ENCODE measurements around the gene PAGR1. TPM values are rescaled to one million over a fixed set of nuclear protein-coding genes. Genes with fewer than 3 reads are reported as not detected.
A peak's percentile ranks its signal among the peaks of the same experiment; 100 is the strongest.

PAGR1 gene
- total and polyA plus RNA-seq, 2 of the 13 experiments (the other 11 are each of a cell fraction or from before 2014, with no cell fraction given): 9.8 to 66.4 TPM

DNA sequence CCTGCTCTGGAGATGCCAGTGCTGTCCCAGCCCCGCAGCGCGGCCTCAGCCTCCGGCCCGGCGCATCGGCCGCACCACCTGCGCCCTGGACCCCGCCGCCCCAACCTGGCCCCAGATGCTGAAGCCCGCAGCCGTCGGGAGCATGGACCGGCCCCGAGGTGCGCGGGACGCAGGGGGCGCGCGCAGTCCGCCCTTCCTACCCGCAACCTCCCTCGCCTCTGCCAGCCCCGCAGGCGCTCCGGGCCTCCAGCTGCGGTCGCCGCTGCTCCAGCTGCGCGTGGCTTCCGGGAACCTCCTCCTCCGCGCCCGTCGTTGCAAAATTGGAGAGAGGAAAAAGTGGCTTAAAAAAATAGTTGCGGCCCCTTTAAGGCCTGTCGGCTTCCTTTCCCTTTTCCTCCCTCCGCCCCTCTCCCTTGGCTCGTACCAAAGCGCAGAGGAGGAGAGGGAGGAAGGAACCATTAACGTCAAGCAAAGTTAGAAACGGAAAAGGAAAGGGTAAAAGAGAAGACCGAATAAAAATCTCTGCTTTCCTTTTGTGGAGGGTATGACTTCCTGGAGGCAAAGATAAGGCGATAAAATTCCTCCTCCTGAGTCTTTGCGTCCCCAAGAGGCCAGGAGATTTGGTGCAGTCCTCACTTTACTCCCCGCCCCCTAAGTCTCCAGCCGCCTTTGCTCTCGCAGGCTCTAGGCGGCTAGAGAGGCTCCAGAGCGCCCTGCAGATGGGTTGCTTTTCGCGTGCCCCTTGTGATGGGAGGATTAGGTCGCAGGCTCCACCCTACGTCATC is 47.1 kb downstream of the PAGR1 start, which contains the start of gene CDIPT (continued):
- TF ChIP-seq PHB2 (IDR thresholded peaks at IDR 0.05; ENCODE audit: partially characterized antibody): no peak
- TF ChIP-seq ATF7 (IDR thresholded peaks at IDR 0.05): peak; percentile 96
- peak; percentile 89 for TF ChIP-seq ATF7 (CRISPR knock-in tag; IDR thresholded peaks at IDR 0.05)
- TF ChIP-seq, protein P1, sequence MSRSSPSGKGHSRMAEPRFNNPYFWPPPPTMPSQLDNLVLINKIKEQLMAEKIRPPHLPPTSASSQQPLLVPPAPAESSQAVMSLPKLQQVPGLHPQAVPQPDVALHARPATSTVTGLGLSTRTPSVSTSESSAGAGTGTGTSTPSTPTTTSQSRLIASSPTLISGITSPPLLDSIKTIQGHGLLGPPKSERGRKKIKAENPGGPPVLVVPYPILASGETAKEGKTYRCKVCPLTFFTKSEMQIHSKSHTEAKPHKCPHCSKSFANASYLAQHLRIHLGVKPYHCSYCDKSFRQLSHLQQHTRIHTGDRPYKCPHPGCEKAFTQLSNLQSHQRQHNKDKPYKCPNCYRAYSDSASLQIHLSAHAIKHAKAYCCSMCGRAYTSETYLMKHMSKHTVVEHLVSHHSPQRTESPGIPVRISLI (CRISPR knock-in tag; IDR thresholded peaks at IDR 0.05; ENCODE audit: borderline replicate concordance): no peak; the same call in 1 of the 2 replicates
- no peak for TF ChIP-seq NR3C1 (CRISPR knock-in tag; IDR thresholded peaks at IDR 0.05)
- TF ChIP-seq HOXD1 (CRISPR knock-in tag; IDR thresholded peaks at IDR 0.05): peak; percentile 43; the same call in 1 of the 2 replicates
- TF ChIP-seq ZNF260 (CRISPR knock-in tag; IDR thresholded peaks at IDR 0.05; ENCODE audit: borderline replicate concordance, low read depth): no peak
- TF ChIP-seq RFX5 (IDR thresholded peaks at IDR 0.05; ENCODE audit: low read depth, low read length): peak; percentile 54; the same call in 1 of the 2 replicates
- TF ChIP-seq THRA (CRISPR knock-in tag; IDR thresholded peaks at IDR 0.05; ENCODE audit: borderline replicate concordance): peak; percentile 78
- TF ChIP-seq KAT7 (CRISPR knock-in tag; IDR thresholded peaks at IDR 0.05; ENCODE audit: borderline replicate concordance): 0 out of 2 replicates have a peak, but pooled peaks have one; percentile 52
- peak in 1 of 2 experiments; percentile 74; a peak in 2 of 4 replicates for TF ChIP-seq NR2F1 (CRISPR knock-in tag; IDR thresholded peaks at IDR 0.05)
- 0 out of 2 replicates have a peak, but pooled peaks have one; percentile 65 for TF ChIP-seq ZNF709 (CRISPR knock-in tag; IDR thresholded peaks at IDR 0.05)
- no peak for TF ChIP-seq SOX13 (IDR thresholded peaks at IDR 0.05)
- peak in 1 of 2 experiments; percentile 63; a peak in 2 of 4 replicates for TF ChIP-seq SOX13 (CRISPR knock-in tag; conservative IDR thresholded peaks at IDR 0.05 in 1 of 2, IDR thresholded peaks at IDR 0.05 in 1 of 2)
- peak; percentile 92; the same call in 1 of the 2 replicates for TF ChIP-seq ATF6 (CRISPR knock-in tag; conservative IDR thresholded peaks at IDR 0.05)
- no peak for TF ChIP-seq HMGA1 (CRISPR knock-in tag; conservative IDR thresholded peaks at IDR 0.05)
- TF ChIP-seq CSRNP2 (CRISPR knock-in tag; conservative IDR thresholded peaks at IDR 0.05; ENCODE audit: low read depth): no peak
- peak; percentile 89 for TF ChIP-seq ZNF546 (CRISPR knock-in tag; conservative IDR thresholded peaks at IDR 0.05)
- TF ChIP-seq ZZZ3 (CRISPR knock-in tag; IDR thresholded peaks at IDR 0.05; ENCODE audit: borderline replicate concordance): 0 out of 2 replicates have a peak, but pooled peaks have one; percentile 85
- TF ChIP-seq BATF2 (CRISPR knock-in tag; IDR thresholded peaks at IDR 0.05): no peak
- TF ChIP-seq ZNF547 (CRISPR knock-in tag; IDR thresholded peaks at IDR 0.05): peak; percentile 51; the same call in 1 of the 2 replicates

Measured in HepG2 (cell line).